Measurements from ENCODE around the gene SCNM1.

SCNM1 gene

DNA sequence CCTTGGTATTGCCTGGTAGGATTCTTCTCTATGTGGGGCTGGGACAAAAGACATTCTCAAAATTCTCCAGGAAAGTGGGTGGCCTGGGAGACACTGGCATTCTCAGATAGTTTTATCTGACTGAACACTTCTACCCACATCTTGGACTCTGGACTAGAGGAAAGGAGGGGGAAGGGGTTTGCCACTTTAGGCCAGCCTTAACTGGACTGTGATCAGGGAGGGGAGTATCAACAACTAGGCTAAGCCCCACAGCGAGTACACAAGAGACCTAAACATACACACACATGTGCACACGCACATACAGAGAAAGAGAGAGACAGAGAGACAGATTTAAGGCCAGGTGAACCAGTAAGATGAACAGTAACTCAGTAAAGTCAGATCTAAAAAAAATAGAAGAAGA, 18.3 kb upstream of the SCNM1 start:
- H3K9ac ChIP-seq (ENCODE audit: low read depth, low read length) = no peak overlapping the region
- H3K9me3 ChIP-seq (ENCODE audit: insufficient read depth, low read depth, low read length) = no peaks in the 10 kb centered on the region
- H3K36me3 ChIP-seq (ENCODE audit: insufficient read depth, low read depth, low read length) = no peaks in the 10 kb centered on the region
- no peak overlapping the region for H3K27ac ChIP-seq (ENCODE audit: low read length)
- peaks cover 28% of the 10 kb centered on the region for H3K4me1 ChIP-seq (ENCODE audit: insufficient read depth, low read length)
- peak overlapping the region; percentile 90; the same call in 1 of the 2 replicates for H3K4me3 ChIP-seq (ENCODE audit: low read length)
- peaks cover 37% of the 10 kb centered on the region for H3K27me3 ChIP-seq (ENCODE audit: insufficient read depth, low read length)

DNA sequence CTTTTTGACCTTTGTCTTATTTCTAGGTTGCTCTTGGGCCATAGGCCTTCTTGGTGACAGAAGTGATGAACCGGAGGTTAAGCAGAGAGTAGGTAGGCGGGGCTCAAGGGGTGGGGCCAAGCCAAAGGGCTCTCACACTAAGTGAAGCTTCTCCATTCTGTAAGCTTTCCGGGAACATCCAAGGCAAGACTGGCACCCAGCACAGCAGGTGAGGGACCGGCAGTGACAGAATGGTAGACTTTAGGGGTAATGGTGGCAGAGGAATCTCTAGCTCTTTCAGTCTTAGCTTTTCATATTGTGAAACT, 9.5 kb upstream of the SCNM1 start, which contains the start of gene TNFAIP8L2:
Gene TNFAIP8L2 (plus strand): TSS at position 135 of the 305 bp plus-strand sequence. CDS start 2,049 bp downstream, outside the sequence.
- Histone ChIP-seq H3K9ac (ENCODE audit: low read depth, low read length) (no peak within 1 kb of the TSS), H3K9me3 (ENCODE audit: insufficient read depth, low read depth, low read length) (no peaks in the 10 kb centered on the region), H3K4me1 (ENCODE audit: insufficient read depth, low read length) (no peaks in the 10 kb centered on the region), H3K27me3 (ENCODE audit: insufficient read depth, low read length) (no peaks in the 10 kb centered on the region), H3K27ac (ENCODE audit: low read length) (no peak within 1 kb of the TSS), H3K36me3 (ENCODE audit: insufficient read depth, low read depth, low read length) (peaks cover 17% of the 10 kb centered on the region), H3K4me3 (ENCODE audit: low read length) (no peak within 1 kb of the TSS)

DNA sequence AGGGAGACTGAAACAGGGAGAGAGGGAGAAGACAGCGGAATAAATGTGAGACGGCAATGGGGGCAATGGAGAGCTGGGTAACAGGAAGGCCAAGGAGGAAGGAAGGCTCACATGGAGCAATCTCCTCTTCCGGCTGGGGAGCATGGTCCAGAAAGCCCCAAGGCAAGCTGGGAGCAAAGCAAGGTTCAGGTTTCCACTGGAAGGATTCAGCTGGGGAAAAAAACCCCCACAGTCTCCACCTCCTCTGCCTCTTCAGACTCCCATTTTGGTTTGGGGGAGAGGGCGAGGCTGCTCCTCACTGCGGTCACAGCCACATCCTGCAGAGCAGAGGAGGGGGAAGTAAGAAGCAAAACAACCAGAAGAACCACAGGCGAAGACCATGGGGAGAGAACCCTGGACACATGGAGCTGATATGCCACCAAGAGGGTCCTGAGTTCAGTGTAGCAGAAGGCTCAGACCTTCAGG, 8.8 kb upstream of the SCNM1 start:
- Histone ChIP-seq H3K9ac (ENCODE audit: low read depth, low read length) (no peak overlapping the region), H3K36me3 (ENCODE audit: insufficient read depth, low read depth, low read length) (peaks cover 17% of the 10 kb centered on the region), H3K27ac (ENCODE audit: low read length) (no peak overlapping the region), H3K9me3 (ENCODE audit: insufficient read depth, low read depth, low read length) (no peaks in the 10 kb centered on the region), H3K27me3 (ENCODE audit: insufficient read depth, low read length) (no peaks in the 10 kb centered on the region), H3K4me1 (ENCODE audit: insufficient read depth, low read length) (no peaks in the 10 kb centered on the region), H3K4me3 (ENCODE audit: low read length) (no peak overlapping the region)

DNA sequence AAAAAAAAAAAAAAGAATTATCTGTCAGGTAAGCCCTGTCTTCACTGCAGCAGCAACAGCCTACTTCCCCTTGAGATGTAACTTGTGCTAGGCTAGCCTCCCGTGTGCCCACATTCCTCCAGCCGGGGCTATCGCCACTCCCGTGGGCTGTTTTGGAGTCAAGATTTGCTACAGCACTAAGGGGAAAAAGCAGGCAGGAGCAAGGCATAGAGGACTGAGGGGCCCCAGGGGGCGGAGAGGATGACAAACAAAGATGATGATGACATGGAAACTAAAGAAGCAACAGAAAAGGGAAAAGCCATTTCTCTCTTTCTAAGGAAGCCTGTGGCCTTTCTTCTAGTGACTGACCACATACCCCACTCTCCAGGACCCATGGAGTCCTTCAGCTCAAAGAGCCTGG, 7.6 kb upstream of the SCNM1 start:
- Histone ChIP-seq H3K9ac (ENCODE audit: low read depth, low read length) (no peak overlapping the region), H3K9me3 (ENCODE audit: insufficient read depth, low read depth, low read length) (no peaks in the 10 kb centered on the region), H3K4me1 (ENCODE audit: insufficient read depth, low read length) (no peaks in the 10 kb centered on the region), H3K27ac (ENCODE audit: low read length) (no peak overlapping the region), H3K4me3 (ENCODE audit: low read length) (no peak overlapping the region), H3K36me3 (ENCODE audit: insufficient read depth, low read depth, low read length) (peaks cover 17% of the 10 kb centered on the region), H3K27me3 (ENCODE audit: insufficient read depth, low read length) (no peaks in the 10 kb centered on the region)

DNA sequence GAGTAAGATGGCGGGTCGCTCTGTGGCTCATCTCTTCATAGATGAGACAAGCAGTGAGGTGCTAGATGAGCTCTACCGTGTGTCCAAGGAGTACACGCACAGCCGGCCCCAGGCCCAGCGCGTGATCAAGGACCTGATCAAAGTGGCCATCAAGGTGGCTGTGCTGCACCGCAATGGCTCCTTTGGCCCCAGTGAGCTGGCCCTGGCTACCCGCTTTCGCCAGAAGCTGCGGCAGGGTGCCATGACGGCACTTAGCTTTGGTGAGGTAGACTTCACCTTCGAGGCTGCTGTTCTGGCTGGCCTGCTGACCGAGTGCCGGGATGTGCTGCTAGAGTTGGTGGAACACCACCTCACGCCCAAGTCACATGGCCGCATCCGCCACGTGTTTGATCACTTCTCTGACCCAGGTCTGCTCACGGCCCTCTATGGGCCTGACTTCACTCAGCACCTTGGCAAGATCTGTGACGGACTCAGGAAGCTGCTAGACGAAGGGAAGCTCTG, 7.1 kb upstream of the SCNM1 start:
- Histone ChIP-seq H3K4me3 (ENCODE audit: low read length) (no peak overlapping the region), H3K9me3 (ENCODE audit: insufficient read depth, low read depth, low read length) (no peaks in the 10 kb centered on the region), H3K36me3 (ENCODE audit: insufficient read depth, low read depth, low read length) (peaks cover 17% of the 10 kb centered on the region), H3K27ac (ENCODE audit: low read length) (no peak overlapping the region), H3K4me1 (ENCODE audit: insufficient read depth, low read length) (no peaks in the 10 kb centered on the region), H3K9ac (ENCODE audit: low read depth, low read length) (no peak overlapping the region), H3K27me3 (ENCODE audit: insufficient read depth, low read length) (no peaks in the 10 kb centered on the region)

DNA sequence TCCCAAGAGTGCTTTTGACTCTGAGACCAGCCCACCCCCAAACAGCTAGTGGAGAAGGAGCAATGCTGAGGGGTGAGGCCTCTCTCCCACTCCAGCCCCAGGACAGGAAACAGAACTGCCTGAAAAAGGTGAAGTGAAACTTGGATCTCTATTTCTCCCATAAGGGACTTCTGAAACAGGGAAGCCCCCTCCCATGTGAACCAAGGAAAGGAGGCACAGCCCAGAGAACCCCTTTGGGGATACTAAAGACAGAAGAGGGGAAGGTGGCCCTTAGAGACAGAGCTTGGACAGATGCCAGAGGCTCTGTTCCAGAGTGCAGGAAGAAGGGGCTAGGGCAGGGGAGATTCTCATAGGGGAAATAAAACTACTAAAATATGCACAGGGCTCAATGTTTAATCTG, 6.6 kb upstream of the SCNM1 start:
- H3K27ac ChIP-seq (ENCODE audit: low read length) = no peak overlapping the region
- H3K9ac ChIP-seq (ENCODE audit: low read depth, low read length) = no peak overlapping the region
- no peaks in the 10 kb centered on the region for H3K9me3 ChIP-seq (ENCODE audit: insufficient read depth, low read depth, low read length)
- 0 out of 2 replicates have a peak, but pooled peaks cover under 1% of the 10 kb centered on the region for H3K4me1 ChIP-seq (ENCODE audit: insufficient read depth, low read length)
- H3K27me3 ChIP-seq (ENCODE audit: insufficient read depth, low read length) = no peaks in the 10 kb centered on the region
- peaks cover 17% of the 10 kb centered on the region for H3K36me3 ChIP-seq (ENCODE audit: insufficient read depth, low read depth, low read length)
- no peak overlapping the region for H3K4me3 ChIP-seq (ENCODE audit: low read length)

DNA sequence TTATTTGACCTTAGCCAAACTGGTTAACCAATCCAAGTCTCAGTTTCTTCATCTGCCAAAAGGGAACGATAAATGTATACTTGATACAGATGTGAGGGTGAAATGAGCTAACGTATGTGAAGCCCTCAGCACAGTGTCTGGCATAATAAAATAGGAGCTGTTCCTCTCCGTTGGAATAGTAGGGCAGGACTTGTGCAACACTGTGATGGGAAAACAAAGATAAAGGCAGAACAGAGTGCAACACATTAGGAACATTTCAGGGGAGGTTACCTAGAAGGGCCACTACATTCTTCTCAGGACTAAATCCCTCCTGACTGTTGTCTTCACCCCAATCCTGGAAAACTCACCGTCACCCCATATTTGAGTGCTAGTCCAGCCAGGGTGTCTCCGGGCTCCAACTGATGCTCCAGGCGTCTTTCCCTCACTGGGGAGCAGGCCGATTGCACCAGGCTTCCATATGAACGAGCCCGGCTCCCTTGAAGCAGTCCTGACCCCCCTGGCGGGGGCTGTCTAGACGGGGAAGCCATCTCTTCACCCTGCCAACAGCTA, 1.1 kb upstream of the SCNM1 start:
- H3K27ac ChIP-seq (ENCODE audit: low read length) = no peak overlapping the region
- no peaks in the 10 kb centered on the region for H3K27me3 ChIP-seq (ENCODE audit: insufficient read depth, low read length)
- 0 out of 2 replicates have a peak, but pooled peaks cover 9% of the 10 kb centered on the region for H3K4me1 ChIP-seq (ENCODE audit: insufficient read depth, low read length)
- peak overlapping the region; percentile 96; the same call in 1 of the 2 replicates for H3K9ac ChIP-seq (ENCODE audit: low read depth, low read length)
- H3K4me3 ChIP-seq (ENCODE audit: low read length) = peak overlapping the region; percentile 98
- H3K9me3 ChIP-seq (ENCODE audit: insufficient read depth, low read depth, low read length) = no peaks in the 10 kb centered on the region
- H3K36me3 ChIP-seq (ENCODE audit: insufficient read depth, low read depth, low read length) = peaks cover 32% of the 10 kb centered on the region

DNA sequence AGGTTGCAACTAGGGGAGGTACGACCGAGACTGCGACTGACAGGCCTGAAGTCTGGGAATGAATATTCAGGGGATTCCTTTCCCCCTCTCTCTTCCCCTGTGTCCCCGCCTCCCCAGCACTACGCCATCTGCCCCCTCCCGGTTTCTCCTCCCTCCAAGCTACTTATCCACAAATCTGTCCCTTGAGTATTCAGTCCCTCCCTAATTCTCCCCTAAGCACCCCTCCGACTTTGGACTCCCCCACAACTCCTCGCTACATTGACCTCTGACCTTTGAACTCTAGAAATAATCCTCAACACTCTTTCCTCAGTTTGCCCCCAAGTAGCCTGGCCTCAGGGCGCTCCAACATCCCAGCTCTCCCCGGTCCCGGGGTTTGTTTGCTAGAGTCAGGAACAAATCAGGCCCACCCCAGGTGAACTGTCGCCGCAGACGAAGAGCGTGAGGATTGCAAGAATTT, 635 bp upstream of the SCNM1 start:
- H3K4me3 ChIP-seq (ENCODE audit: low read length) = peak overlapping the region; percentile 98
- H3K27me3 ChIP-seq (ENCODE audit: insufficient read depth, low read length) = no peaks in the 10 kb centered on the region
- peaks cover 37% of the 10 kb centered on the region for H3K36me3 ChIP-seq (ENCODE audit: insufficient read depth, low read depth, low read length)
- H3K9me3 ChIP-seq (ENCODE audit: insufficient read depth, low read depth, low read length) = no peaks in the 10 kb centered on the region
- H3K9ac ChIP-seq (ENCODE audit: low read depth, low read length) = peak overlapping the region; percentile 96; the same call in 1 of the 2 replicates
- 0 out of 2 replicates have a peak, but pooled peaks cover 9% of the 10 kb centered on the region for H3K4me1 ChIP-seq (ENCODE audit: insufficient read depth, low read length)
- H3K27ac ChIP-seq (ENCODE audit: low read length) = peak overlapping the region; percentile 84

DNA sequence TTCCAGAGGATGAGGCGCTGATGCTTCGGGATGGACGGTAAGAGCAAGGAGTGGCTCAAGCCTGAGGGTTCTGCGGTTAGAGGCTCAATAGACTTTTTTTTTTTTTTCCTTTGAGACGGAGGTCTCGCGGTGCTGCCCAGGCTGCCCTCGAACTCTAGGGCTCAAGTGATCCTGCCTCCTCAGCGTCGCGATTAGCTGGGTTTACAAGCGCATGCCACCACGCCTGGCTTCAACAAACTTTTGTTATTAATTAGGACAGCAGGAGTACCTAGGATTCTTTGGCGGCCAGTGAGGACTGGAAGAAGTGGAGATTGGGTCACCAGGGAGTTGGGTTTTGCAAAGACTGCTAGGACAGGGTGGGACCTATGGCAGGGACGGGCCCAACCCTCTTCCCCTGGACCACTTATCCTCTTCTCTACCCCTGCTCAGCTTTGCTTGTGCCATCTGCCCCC, 587 bp downstream of the SCNM1 start:
- Histone ChIP-seq H3K36me3 (ENCODE audit: insufficient read depth, low read depth, low read length) (peaks cover 32% of the 10 kb centered on the region), H3K9me3 (ENCODE audit: insufficient read depth, low read depth, low read length) (no peaks in the 10 kb centered on the region), H3K4me3 (ENCODE audit: low read length) (peak overlapping the region; percentile 98), H3K4me1 (ENCODE audit: insufficient read depth, low read length) (0 out of 2 replicates have a peak, but pooled peaks cover 9% of the 10 kb centered on the region), H3K27ac (ENCODE audit: low read length) (peak overlapping the region; percentile 63), H3K9ac (ENCODE audit: low read depth, low read length) (peak overlapping the region; percentile 96), H3K27me3 (ENCODE audit: insufficient read depth, low read length) (no peaks in the 10 kb centered on the region)

DNA sequence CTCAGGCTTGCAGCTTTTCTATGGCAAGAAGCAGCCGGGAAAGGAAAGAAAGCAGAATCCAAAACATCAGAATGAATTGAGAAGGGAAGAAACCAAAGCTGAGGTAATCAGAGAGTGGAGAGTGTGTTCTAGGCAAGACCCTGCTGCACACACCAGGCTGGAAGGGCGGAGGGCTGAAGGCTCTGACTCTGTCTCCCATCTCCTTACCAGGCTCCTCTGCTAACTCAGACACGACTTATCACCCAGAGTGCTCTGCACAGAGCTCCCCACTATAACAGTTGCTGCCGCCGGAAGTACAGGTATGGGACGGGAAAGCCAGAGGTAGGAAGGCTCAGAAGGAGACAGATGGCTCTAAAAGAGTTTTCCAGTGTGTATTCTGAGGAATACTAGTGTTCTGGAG, 1.2 kb downstream of the SCNM1 start:
- Histone ChIP-seq H3K4me1 (ENCODE audit: insufficient read depth, low read length) (0 out of 2 replicates have a peak, but pooled peaks cover 9% of the 10 kb centered on the region), H3K9ac (ENCODE audit: low read depth, low read length) (peak overlapping the region; percentile 96; the same call in 1 of the 2 replicates), H3K9me3 (ENCODE audit: insufficient read depth, low read depth, low read length) (no peaks in the 10 kb centered on the region), H3K4me3 (ENCODE audit: low read length) (peak overlapping the region; percentile 98), H3K36me3 (ENCODE audit: insufficient read depth, low read depth, low read length) (peaks cover 32% of the 10 kb centered on the region), H3K27me3 (ENCODE audit: insufficient read depth, low read length) (no peaks in the 10 kb centered on the region), H3K27ac (ENCODE audit: low read length) (no peak overlapping the region)

DNA sequence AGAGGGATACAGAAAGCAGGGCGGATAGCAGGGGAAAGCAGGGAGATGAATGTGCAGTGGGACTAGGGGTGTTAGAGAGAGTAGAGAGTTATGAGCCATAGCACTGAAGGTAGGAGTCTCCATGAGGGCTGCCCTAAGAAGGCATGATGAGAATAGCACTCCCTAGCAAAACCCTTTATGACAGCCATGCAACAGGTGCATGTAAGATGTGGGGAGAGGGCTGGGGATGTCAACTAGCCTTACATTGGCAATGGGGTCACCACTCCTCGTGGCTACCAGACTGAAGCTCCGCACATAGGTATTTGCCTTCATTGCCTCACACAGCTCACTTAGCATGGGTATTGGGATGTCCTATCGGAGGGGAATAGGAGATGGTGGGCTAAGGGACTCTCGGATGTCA, 5.2 kb downstream of the SCNM1 start:
- H3K9me3 ChIP-seq (ENCODE audit: insufficient read depth, low read depth, low read length) = no peaks in the 10 kb centered on the region
- H3K9ac ChIP-seq (ENCODE audit: low read depth, low read length) = no peak overlapping the region
- H3K27ac ChIP-seq (ENCODE audit: low read length) = no peak overlapping the region
- H3K36me3 ChIP-seq (ENCODE audit: insufficient read depth, low read depth, low read length) = peaks cover 52% of the 10 kb centered on the region
- 0 out of 2 replicates have a peak, but pooled peaks cover 3% of the 10 kb centered on the region for H3K4me1 ChIP-seq (ENCODE audit: insufficient read depth, low read length)
- no peaks in the 10 kb centered on the region for H3K27me3 ChIP-seq (ENCODE audit: insufficient read depth, low read length)
- no peak overlapping the region for H3K4me3 ChIP-seq (ENCODE audit: low read length)

DNA sequence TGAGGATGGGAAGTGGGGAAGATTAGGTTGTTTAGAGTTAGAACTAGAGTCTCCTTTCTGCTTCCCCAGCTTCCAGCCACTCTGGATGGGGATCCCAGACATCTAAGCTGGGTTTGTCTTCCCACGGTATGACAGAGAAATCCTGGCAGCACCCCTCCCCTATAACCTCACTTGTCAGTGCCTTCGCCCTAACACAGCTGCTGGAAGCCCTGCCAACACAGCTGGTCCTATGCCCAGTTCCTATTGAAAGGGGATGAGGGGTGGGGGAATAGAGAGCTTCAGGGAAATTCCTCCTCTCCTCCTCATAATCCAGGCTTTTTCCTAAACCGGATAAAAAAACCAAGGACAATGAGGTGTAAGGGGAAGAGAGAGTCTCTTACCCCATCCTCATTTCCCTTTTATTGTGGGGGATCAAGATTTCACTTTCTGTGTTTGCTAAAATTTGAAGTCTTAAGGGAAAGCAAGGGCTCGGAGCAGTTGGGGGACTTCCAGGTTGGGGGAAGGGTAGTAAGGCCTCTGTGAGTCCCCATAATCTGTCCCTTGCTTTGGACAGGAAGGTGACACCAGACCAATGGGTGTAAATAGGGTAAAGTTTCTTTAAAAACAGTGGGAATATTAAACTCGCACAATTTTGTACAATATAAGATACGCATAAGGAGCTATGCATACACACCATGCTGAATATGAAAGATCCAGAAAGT, 9.2 kb downstream of the SCNM1 start:
- H3K9me3 ChIP-seq (ENCODE audit: insufficient read depth, low read depth, low read length) = no peaks in the 10 kb centered on the region
- H3K27me3 ChIP-seq (ENCODE audit: insufficient read depth, low read length) = no peaks in the 10 kb centered on the region
- peaks cover 59% of the 10 kb centered on the region for H3K36me3 ChIP-seq (ENCODE audit: insufficient read depth, low read depth, low read length)
- no peak overlapping the region for H3K27ac ChIP-seq (ENCODE audit: low read length)
- H3K9ac ChIP-seq (ENCODE audit: low read depth, low read length) = no peak overlapping the region
- H3K4me3 ChIP-seq (ENCODE audit: low read length) = no peak overlapping the region
- no peaks in the 10 kb centered on the region for H3K4me1 ChIP-seq (ENCODE audit: insufficient read depth, low read length)
